H1 (cell line): ENCODE measurements around the gene NCOA5.
"Not testable (repeated sequence)": the region's sequence is repeated elsewhere in the genome, so short reads cannot be mapped to it uniquely, and the experiment has no call there.

Experiments
- CHD2 ChIP-seq: IDR thresholded peaks from 2 replicates; pipeline ENCODE4 v1.6.1; 2012; ENCODE audit warnings: low read length, improper control_type of control experiment
- CTCF ChIP-seq, 3 experiments: IDR thresholded peaks; 1 replicate in 2 of 3; 2 replicates in 1 of 3; pipeline versions ENCODE4 v1.5.1 to v1.6.1; 2011; ENCODE audit warnings: low read length in 3 of 3, mild to moderate bottlenecking in 3 of 3, inconsistent platforms in 2 of 3, low read depth in 1 of 3, moderate library complexity in 1 of 3; ENCODE audit not compliant: insufficient read depth in 1 of 3; ENCODE audit errors: control extremely low read depth in 1 of 3
- EGR1 ChIP-seq: IDR thresholded peaks from 2 replicates; pipeline ENCODE4 v1.6.1; 2011; ENCODE audit warnings: low read depth, low read length, borderline replicate concordance
- FOSL1 ChIP-seq: IDR thresholded peaks from 2 replicates; pipeline ENCODE4 v1.6.1; 2011; ENCODE audit warnings: mild to moderate bottlenecking, low read depth, low read length, moderate library complexity; ENCODE audit not compliant: insufficient read depth
- HDAC6 ChIP-seq: IDR thresholded peaks from one replicate; pipeline ENCODE4 v1.7.1; 2012; ENCODE audit warnings: low read depth, mild to moderate bottlenecking, inconsistent platforms, low read length, moderate library complexity
- MAX ChIP-seq: IDR thresholded peaks from 2 replicates; pipeline ENCODE4 v1.6.1; 2012; ENCODE audit warnings: inconsistent platforms
- NANOG ChIP-seq: IDR thresholded peaks from 2 replicates; pipeline ENCODE4 v1.6.1; 2011; ENCODE audit warnings: low read length, low read depth, mild to moderate bottlenecking, inconsistent platforms; ENCODE audit not compliant: insufficient read depth, poor library complexity, severe bottlenecking
- POLR2A ChIP-seq, 2 experiments: IDR thresholded peaks; 1 replicate in 1 of 2; 2 replicates in 1 of 2; pipeline ENCODE4 v1.6.1; 2011; ENCODE audit warnings: low read depth in 2 of 2, low read length in 2 of 2, mild to moderate bottlenecking in 2 of 2; ENCODE audit errors: control extremely low read depth in 1 of 2
- SP1 ChIP-seq: IDR thresholded peaks from 2 replicates; pipeline ENCODE4 v1.6.1; 2011; ENCODE audit warnings: low read depth, low read length
- SRF ChIP-seq: IDR thresholded peaks from 2 replicates; pipeline ENCODE4 v1.6.1; 2011; ENCODE audit warnings: mild to moderate bottlenecking, low read depth, low read length, moderate library complexity
- SUZ12 ChIP-seq: fragments of 200-600 bp; sonication (generic); IDR thresholded peaks from 2 replicates; pipeline ENCODE4 v1.6.1; 2012; ENCODE audit warnings: mild to moderate bottlenecking, inconsistent platforms, low read length, moderate library complexity, mixed read lengths
- TCF12 ChIP-seq: IDR thresholded peaks from 2 replicates; pipeline ENCODE4 v1.6.1; 2011; ENCODE audit warnings: low read depth, mild to moderate bottlenecking, low read length
- TEAD4 ChIP-seq: IDR thresholded peaks from 2 replicates; pipeline ENCODE4 v1.6.1; 2012; ENCODE audit warnings: low read depth, low read length, inconsistent platforms, mixed read lengths

DNA sequence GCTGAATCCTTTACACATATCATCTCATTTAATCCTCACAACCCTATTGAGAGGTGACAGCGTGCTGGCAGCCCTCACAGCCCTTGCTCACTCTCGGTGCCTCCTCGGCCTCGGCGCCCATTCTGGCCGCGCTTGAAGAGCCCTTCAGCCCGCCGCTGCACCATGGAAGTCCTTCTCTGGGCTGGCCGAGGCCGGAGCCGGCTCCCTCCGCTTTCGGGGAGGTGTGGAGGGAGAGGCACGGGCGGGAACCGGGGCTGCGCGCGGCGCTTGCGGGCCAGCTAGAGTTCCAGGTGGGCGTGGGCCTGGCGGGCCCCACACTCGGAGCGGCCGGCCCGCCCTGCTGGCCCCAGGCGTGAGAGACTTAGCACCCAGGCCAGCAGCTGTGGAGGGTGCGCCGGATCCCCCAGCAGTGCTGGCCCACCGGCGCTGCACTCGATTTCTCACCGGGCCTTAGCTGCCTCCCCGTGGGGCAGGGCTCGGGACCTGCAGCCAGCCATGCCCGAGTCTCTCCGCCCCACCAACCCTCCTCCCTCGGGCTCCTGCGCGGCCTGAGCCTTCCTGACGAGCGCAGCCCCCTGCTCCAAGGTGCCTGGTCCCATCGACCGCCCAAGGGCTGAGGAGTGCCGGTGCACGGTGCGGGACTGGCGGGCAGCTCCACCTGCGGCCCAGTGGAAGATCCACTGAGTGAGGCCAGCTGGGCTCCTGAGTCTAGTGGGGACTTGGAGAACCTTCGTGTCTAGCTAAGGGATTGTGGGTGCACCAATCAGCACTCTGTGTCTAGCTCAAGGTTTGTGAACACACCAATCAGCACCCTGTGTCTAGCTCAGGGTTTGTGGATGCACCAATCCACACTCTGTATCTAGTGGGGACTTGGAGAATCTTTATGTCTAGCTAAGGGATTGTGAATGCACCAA is 2.1 kb upstream of the NCOA5 start:
- TF ChIP-seq HDAC6; CTCF (IDR thresholded peaks at IDR 0.05; ENCODE audit: control extremely low read depth in 1 of 3, insufficient read depth in 1 of 3, low read depth in 1 of 3, low read length in 3 of 3); POLR2A (IDR thresholded peaks at IDR 0.05; ENCODE audit: control extremely low read depth in 1 of 2, low read depth in 2 of 2, low read length in 2 of 2); MAX; SUZ12; FOSL1; NANOG; SRF; CHD2; TCF12; EGR1; TEAD4; SP1: not testable (repeated sequence)
